Neural progenitor cell (in vitro differentiated cells): ENCODE data around the gene GNG7.

Source experiments
- CTCF ChIP-seq: fragments of 200-600 bp; sonication (generic); IDR thresholded peaks from 2 replicates; pipeline ENCODE4 v1.5.1; 2017; ENCODE audit warnings: antibody characterized with exemption, mild to moderate bottlenecking
- EZH2 ChIP-seq: fragments of 200-600 bp; sonication (generic); IDR thresholded peaks from 2 replicates; pipeline ENCODE4 v1.6.1; 2017; ENCODE audit warnings: antibody characterized with exemption, mild to moderate bottlenecking, moderate library complexity
- EZH2phosphoT487 ChIP-seq: fragments of 200-600 bp; sonication (generic); IDR thresholded peaks from 2 replicates; pipeline ENCODE4 v1.6.1; 2017; ENCODE audit warnings: antibody characterized with exemption

GRCh38 chr19:2703077-2703437 is 563 bp upstream of the GNG7 start:
- no peak for TF ChIP-seq CTCF
- TF ChIP-seq EZH2 = no peak
- no peak for TF ChIP-seq EZH2phosphoT487
